ENCODE measurements around the gene SUB1. TPM values are rescaled to one million over a fixed set of nuclear protein-coding genes. Genes with fewer than 3 reads are reported as not detected.

The SUB1 gene
- total RNA-seq, 1 donor, result 115 TPM

DNA sequence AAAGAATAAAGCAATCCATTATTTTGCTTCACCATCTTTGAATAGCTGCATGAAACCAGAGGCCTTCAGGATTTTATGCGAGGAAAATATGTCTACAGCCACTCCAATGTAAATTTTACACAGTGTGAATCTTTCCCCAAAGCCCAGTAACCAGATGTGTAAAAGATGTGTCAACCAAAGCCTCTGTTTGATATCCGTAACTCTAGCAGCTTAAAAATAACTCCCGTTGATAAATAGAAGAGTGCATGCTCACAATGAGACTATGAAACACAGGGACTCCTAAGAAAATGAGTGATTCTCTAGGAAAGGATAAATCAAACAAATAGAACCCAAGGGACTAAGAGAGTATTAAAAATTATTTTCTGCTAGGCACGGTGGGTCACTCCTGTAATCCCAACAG lies 65.7 kb downstream of the SUB1 start:
- Histone ChIP-seq H4K20me1 (ENCODE audit: insufficient read depth, low read length) (no peaks in the 10 kb centered on the region), H3K27me3 (ENCODE audit: insufficient read depth, low read length) (no peaks in the 10 kb centered on the region), H3K4me1 (ENCODE audit: insufficient read depth, low read length) (no peaks in the 10 kb centered on the region), H3K79me2 (ENCODE audit: insufficient read depth, low read length) (no peaks in the 10 kb centered on the region), H3K4me3 (ENCODE audit: insufficient read depth, low read length) (no peak overlapping the region), H2AFZ (ENCODE audit: low read length) (no peak overlapping the region), H3K27ac (ENCODE audit: low read depth, low read length) (no peak overlapping the region), H3K4me2 (ENCODE audit: insufficient read depth, low read length) (no peak overlapping the region), H3K9me3 (ENCODE audit: low read depth, low read length) (no peaks in the 10 kb centered on the region), H3K36me3 (ENCODE audit: insufficient read depth, low read length) (no peaks in the 10 kb centered on the region)
- no peak for TF ChIP-seq CTCF (IDR thresholded peaks at IDR 0.05; ENCODE audit: extremely low read depth, low read depth, low read length)
- no peak for DNase-seq (ENCODE audit: insufficient read length, low spot score, missing footprints)

DNA sequence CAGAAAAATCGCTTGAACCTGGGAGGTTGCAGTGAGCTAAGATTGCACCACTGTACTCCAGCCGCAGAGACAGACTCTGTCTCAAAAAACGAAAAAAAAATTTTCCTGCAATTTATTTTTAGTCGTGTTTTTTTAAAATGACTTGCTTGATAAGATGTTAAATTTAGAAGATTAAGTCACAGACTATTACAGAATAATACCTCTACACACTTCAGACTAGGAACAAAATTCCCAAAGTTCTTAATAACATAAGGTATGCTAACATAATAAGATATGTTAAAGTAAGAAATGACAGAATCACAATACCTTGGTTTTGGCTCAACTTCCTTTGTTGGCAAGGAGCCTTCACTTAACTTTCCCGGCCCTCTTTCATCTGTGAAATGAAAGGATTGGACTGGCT lies 66.3 kb downstream of the SUB1 start:
- H3K9me3 ChIP-seq (ENCODE audit: low read depth, low read length), result no peaks in the 10 kb centered on the region
- no peaks in the 10 kb centered on the region for H3K27me3 ChIP-seq (ENCODE audit: insufficient read depth, low read length)
- H3K79me2 ChIP-seq (ENCODE audit: insufficient read depth, low read length), result no peaks in the 10 kb centered on the region
- no peak overlapping the region for H3K4me3 ChIP-seq (ENCODE audit: insufficient read depth, low read length)
- DNase-seq (ENCODE audit: insufficient read length, low spot score, missing footprints), result no peak
- TF ChIP-seq CTCF (IDR thresholded peaks at IDR 0.05; ENCODE audit: extremely low read depth, low read depth, low read length), result no peak
- H3K36me3 ChIP-seq (ENCODE audit: insufficient read depth, low read length), result no peaks in the 10 kb centered on the region
- H3K27ac ChIP-seq (ENCODE audit: low read depth, low read length), result no peak overlapping the region
- H2AFZ ChIP-seq (ENCODE audit: low read length), result no peak overlapping the region
- H4K20me1 ChIP-seq (ENCODE audit: insufficient read depth, low read length), result no peaks in the 10 kb centered on the region
- H3K4me2 ChIP-seq (ENCODE audit: insufficient read depth, low read length), result no peak overlapping the region
- H3K4me1 ChIP-seq (ENCODE audit: insufficient read depth, low read length), result no peaks in the 10 kb centered on the region

Other genes starting within 250 kb of the SUB1 start
- gene ZFR, start 140.8 kb upstream of the SUB1 start, total RNA-seq, result 80.7 and 86.1 TPM in 2 replicates
- 73.1 and 92.3 TPM in 2 replicates for gene NPR3, start 125.8 kb downstream of the SUB1 start, total RNA-seq